ELF-1 (cell line): Measurements from ENCODE around the gene NQO1.

Experiments used
- DNase-seq: peaks from one replicate; pipeline ENCODE4 v3.0.0-alpha.2; 2016; ENCODE audit warnings: low read depth, low spot score

Gene NQO1

GRCh38 chr16:69707920-69708683 lies 18.3 kb downstream of the NQO1 start:
- DNase-seq: no peak

DNA sequence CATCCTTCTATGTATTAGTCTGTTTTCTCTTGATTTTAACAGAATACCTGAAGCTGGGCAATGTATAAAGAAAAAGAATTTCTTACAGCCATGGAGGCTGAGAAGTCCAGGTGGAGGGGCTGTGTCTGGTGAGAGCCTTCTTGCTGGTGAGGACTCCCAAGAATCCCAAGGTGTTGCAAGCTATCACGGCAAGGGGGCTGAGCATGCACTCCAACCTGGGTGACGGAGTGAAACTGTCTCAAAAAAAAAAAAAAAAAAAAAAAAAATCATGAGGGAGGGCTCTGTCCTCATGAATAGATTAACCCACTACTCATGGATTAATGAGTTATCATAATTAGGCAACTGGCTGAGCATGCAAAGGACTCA lies 19.4 kb downstream of the NQO1 start:
- no peak for DNase-seq

DNA sequence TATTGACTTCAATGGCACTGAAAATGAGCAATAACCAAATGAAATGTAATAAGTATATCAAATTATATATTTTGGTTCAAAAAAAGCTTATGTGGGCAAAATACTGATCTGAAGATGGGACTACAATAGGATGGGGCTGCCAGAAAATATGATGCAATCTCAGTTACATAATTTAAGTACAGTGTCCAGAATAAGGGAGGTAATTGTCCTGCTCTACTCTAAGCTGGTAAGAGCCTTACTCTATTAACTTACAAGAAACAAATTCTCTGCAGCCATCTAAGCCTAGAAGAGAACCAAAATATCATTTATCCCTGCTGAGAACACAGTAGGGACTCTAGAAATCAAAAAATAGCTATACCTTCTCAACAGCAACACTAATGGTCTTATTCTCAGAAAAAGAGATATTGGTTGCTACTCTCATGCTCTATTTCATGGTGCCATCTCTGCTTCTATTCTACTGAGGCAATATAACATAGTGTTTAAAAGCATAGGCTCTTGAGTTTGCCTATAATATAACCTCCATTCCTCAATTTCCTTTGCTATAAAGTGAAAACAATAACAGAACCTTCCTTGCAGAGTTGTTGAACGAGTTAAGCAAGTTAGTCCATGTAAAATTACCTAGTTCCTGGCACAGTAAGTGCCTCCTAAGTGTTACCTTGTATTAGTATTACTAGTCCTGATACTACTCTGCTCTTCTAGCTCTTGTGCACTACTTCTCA lies 19.9 kb downstream of the NQO1 start:
- no peak for DNase-seq

DNA sequence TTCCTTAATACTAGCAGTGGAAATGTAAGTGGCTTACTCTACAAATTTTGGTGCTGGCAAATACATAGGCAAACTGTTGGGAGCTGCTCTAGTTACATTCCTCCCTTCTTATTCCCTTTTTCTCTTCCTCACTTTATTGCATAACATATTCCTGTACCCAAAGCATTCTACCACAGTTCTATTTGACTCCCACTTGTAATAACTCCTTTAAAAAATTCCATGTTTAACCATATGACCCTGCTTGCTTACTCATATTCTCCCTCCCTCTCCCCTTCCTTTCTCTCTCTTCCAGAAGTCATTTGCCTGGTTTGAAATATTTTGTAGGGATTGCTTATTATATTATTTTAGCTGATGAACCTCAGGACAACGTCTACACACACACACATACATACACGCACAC lies 22.7 kb downstream of the NQO1 start:
- DNase-seq: no peak

DNA sequence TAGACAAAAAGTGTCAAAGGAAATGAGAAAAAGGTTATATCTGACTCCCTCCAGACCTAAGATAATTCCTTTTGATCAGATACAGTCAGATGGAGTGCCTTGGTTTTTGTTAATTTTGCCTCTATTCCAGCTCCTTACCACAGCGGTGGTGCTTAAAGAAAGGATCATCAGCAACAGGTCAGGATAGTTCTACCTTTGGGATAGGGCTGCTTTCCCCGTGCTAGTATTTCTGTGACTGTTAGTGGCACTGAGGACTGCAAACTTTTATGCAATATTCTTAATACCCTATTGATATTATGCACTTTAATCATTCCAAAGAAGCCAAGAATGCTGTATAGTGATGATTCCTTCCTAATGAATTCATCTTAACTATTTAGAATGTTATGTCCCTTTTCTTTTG lies 24.5 kb downstream of the NQO1 start:
- DNase-seq: no peak

DNA sequence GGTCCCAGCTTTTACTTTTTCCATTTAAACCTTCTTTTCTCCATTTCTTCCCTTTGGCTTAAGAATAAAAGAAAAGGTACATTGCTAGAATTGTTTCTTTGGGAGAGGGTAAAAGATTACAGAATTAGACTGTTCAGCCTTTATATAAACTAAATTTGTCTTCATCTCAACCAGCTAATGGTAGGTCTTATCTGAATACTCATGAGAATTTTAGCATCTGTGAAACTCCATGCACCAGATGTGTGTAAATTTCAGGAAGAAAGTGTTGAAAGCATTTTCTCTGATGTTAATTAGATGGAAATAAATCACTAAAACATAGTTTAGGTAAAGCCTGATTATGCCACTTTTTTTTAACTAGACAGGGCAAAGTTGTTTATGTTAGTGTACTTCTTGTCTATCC lies 24.9 kb downstream of the NQO1 start:
- DNase-seq: no peak

DNA sequence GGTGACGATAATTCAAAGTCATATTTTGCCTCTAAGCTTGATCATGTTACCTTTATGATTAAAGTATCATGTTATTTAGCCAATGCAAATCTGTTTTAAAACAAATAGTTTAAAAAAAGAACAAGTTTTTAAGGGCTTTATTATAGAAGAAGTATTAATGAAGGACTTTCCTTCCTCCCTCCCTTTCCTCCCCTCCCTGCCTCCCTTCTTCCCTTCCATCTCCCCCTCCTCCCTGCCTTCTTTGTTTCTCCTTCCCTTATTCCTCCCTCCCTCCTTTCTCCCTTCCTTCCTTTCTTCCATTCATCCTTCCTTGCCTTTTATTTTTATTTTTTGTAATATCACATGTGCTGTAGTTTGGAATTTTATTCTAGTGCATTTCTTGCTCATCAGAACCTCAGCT lies 26.4 kb downstream of the NQO1 start:
- no peak for DNase-seq

GRCh38 chr16:69698404-69698803 lies 28.0 kb downstream of the NQO1 start:
- DNase-seq: no peak

DNA sequence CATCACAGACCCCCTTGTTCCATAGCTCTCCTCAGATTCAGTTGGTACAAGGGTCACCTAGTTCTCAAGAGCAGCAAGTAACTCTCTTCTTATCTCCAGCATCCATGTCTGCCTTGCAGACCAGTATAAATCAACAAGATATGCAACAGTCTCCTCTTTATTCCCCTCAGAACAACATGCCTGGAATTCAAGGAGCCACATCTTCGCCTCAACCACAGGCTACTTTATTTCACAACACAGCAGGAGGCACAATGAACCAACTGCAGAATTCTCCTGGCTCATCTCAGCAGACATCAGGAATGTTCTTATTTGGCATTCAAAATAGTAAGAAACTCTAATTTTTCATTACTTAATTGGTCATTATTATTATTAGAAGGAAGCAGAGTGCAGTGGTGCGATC lies 32.4 kb downstream of the NQO1 start:
- no peak for DNase-seq

DNA sequence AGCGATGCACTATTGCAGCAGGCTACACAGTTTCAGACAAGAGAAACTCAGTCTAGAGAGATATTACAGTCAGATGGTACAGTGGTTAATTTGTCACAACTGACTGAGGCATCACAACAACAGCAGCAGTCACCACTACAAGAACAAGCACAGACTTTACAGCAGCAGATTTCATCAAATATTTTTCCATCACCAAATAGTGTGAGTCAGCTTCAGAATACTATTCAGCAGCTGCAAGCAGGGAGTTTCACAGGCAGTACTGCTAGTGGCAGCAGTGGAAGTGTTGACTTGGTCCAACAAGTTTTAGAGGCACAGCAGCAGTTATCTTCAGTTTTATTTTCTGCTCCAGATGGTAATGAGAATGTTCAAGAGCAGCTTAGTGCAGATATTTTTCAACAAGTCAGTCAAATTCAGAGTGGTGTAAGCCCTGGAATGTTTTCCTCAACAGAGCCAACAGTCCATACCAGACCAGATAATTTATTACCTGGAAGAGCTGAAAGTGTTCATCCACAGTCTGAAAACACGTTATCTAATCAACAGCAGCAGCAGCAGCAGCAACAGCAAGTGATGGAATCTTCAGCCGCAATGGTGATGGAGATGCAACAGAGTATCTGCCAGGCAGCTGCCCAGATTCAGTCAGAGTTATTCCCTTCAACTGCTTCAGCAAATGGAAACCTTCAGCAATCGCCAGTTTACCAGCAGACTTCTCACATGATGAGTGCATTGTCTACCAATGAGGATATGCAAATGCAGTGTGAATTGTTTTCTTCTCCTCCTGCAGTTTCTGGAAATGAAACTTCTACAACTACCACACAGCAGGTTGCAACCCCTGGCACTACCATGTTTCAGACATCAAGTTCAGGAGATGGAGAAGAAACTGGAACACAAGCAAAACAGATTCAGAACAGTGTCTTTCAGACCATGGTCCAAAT lies 34.1 kb downstream of the NQO1 start:
- DNase-seq: no peak

DNA sequence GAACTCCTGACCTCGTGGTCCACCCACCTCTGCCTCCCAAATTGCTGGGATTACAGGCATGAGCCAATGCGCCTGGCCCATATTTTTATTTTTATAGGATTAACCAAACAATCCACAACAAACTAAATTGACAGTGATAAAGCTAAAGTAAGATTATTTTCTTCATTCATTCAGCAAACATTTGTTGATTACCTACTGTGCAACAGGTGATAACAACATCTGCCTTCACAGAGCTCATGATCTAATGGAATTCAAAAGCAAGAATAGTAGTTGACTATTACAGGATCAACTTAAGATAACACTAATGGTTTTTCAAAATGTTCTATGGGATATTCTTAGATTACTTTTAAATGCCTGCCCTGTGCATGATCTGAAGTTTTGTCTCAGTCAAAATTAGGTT lies 37.8 kb downstream of the NQO1 start:
- DNase-seq: no peak

- DNase-seq: no peak
Observed at GRCh38 chr16:69680358-69680757, 46.0 kb downstream of the NQO1 start.

- DNase-seq: no peak
Observed at GRCh38 chr16:69672998-69673713, 53.2 kb downstream of the NQO1 start.

DNA sequence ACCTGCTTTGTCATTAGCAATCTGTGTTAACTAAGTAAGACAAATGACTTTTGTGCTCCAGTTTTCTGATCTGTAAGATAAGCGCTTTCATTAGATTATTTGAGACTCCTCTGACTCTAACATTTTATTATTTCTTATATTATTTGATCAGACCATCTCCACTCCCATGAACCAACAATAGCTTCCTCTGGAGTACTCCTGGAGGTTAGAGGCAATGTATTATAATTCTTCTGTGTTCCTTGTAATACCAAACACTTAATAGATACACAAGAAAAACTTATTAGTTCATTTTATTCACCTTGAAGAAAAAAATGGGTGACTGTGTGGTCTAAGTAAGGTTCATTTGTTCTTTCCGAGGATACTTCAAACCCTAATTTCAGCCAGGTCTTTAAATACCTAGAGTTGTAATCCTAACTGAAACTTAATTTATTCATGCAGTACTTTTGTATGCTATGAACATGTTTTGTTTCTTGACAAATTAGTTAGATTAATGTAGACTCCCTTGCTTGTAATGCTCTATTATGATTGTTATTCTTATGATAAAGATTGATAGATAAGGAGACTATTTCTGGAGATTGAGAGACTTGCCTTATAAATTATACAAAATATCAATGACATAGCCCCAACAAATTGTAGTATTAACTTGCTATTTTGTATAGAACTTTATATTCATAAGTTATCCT lies 53.9 kb downstream of the NQO1 start:
- DNase-seq: no peak

GRCh38 chr16:69669577-69669976 lies 56.8 kb downstream of the NQO1 start:
- DNase-seq: no peak

- DNase-seq: no peak
Observed at GRCh38 chr16:69663846-69664245, 62.5 kb downstream of the NQO1 start.

DNA sequence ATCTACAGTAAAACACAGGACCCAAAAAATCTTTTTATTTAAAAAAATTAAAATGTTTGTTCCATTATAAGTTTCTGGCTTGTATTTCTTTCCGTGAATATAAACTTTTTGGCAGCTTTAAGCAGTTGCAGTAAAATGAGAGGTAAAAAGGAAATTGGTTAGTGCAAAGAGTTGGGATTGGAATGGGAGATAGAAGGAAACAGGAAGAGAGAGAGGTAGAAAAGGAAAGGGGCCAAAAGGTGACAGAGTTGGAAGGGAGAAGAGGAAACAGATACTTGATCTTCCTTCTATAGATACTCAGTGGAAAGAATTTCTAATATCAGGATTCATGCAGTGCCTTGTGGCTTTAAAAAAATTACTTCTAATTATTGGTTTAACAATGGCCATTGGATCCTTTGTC lies 63.5 kb downstream of the NQO1 start:
- DNase-seq: no peak

DNA sequence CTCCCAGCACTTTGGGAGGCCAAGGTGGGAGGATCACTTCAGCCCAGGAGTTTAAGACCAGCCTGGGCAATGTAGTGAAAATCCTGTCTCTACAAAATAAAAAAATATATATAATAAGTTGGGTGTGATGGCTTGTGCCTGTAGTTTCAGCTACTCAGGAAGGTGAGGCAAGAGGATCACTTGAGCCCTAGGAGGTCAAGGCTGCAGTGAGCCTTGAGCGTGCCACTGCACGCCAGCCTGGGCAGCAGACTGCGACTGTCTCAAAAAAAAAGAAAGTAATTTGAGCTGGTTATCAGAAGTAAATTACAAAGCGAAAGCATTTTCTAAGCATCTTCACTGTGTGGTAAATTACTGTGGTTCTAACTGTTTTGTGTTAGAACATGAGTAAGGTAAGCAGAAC lies 66.2 kb downstream of the NQO1 start:
- no peak for DNase-seq
